Retinal pigment epithelial cell (primary cell): ENCODE data around the gene COL4A2.

Source experiments
- DNase-seq: peaks from one replicate; pipeline ENCODE4 v3.0.0-alpha.2; 2010; ENCODE audit warnings: low read depth
- H3K4me3 ChIP-seq: 2 replicates; pipeline ENCODE4 v1.5.1; 2011; ENCODE audit warnings: mild to moderate bottlenecking, low read length, control low read depth, moderate library complexity
- CTCF ChIP-seq: conservative IDR thresholded peaks from 2 replicates; pipeline ENCODE4 v1.5.1; 2011; ENCODE audit warnings: low read depth, low read length, control low read depth, inconsistent platforms

COL4A2 gene

GRCh38 chr13:110407531-110407930 is 100.4 kb downstream of the COL4A2 start:
- no peak overlapping the region for H3K4me3 ChIP-seq
- no peak for DNase-seq
- no peak for TF ChIP-seq CTCF

- H3K4me3 ChIP-seq = no peak overlapping the region
- TF ChIP-seq CTCF = no peak
- DNase-seq = no peak
Measured at GRCh38 chr13:110408286-110408685, 101.2 kb downstream of the COL4A2 start.

GRCh38 chr13:110409581-110409992 is 102.5 kb downstream of the COL4A2 start:
- H3K4me3 ChIP-seq = no peak overlapping the region
- no peak for TF ChIP-seq CTCF
- DNase-seq = peak; percentile 66

- TF ChIP-seq CTCF = no peak
- no peak overlapping the region for H3K4me3 ChIP-seq
- DNase-seq = no peak
Measured at GRCh38 chr13:110410000-110410399, 102.9 kb downstream of the COL4A2 start.

GRCh38 chr13:110410936-110411687 is 104.0 kb downstream of the COL4A2 start:
- no peak overlapping the region for H3K4me3 ChIP-seq
- no peak for TF ChIP-seq CTCF
- no peak for DNase-seq

- H3K4me3 ChIP-seq = no peak overlapping the region
- DNase-seq = no peak
- TF ChIP-seq CTCF = no peak
Measured at GRCh38 chr13:110411688-110412059, 104.6 kb downstream of the COL4A2 start.

GRCh38 chr13:110412132-110412914 is 105.2 kb downstream of the COL4A2 start:
- peak; percentile 96 for TF ChIP-seq CTCF
- DNase-seq = peak; percentile 93
- no peak overlapping the region for H3K4me3 ChIP-seq
